ENCODE data around the gene SPATA20.

DNA sequence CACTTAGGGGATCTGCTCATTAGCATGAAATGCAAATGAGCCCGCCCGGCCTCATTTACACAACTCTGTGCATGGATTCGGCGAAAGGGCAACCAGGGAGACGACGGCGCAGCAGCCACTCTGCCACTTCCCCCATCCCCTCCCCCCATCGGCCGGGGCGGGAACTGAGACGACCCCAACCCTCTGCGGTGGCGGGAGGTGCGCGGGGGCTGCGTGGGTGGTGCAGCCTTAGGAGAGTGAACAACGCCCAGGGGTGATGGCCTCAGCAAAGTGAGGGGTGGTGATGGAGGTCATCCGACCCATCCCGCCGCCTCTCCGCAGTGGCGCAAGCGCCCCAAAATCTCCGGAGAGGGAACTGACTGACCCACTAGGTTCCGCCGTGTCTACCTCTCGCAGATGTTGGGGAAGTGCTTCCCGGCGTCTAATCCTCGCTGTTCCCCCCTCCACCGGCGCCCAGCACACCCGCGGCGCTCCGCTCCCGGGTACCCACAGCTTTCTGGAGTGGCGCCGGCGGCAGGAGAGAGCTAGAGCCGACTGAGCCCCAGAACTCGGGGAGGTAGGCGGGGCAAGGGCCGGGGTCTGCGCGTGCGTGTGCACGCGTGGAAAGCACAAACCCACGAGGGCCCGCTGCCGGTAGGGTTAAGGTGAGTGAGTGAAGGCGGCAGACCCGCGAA, 12.1 kb downstream of the SPATA20 start:
- TF ChIP-seq, protein P1, sequence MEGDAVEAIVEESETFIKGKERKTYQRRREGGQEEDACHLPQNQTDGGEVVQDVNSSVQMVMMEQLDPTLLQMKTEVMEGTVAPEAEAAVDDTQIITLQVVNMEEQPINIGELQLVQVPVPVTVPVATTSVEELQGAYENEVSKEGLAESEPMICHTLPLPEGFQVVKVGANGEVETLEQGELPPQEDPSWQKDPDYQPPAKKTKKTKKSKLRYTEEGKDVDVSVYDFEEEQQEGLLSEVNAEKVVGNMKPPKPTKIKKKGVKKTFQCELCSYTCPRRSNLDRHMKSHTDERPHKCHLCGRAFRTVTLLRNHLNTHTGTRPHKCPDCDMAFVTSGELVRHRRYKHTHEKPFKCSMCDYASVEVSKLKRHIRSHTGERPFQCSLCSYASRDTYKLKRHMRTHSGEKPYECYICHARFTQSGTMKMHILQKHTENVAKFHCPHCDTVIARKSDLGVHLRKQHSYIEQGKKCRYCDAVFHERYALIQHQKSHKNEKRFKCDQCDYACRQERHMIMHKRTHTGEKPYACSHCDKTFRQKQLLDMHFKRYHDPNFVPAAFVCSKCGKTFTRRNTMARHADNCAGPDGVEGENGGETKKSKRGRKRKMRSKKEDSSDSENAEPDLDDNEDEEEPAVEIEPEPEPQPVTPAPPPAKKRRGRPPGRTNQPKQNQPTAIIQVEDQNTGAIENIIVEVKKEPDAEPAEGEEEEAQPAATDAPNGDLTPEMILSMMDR (IDR thresholded peaks at IDR 0.05): peak; percentile 12
- peak; percentile 12 for TF ChIP-seq EZH2 (IDR thresholded peaks at IDR 0.05)
- peak; percentile 24 for TF ChIP-seq EZH2phosphoT487 (IDR thresholded peaks at IDR 0.05)

Data from neural progenitor cell (in vitro differentiated cells).